Smooth muscle cell (in vitro differentiated cells): Measurements from ENCODE around the gene ADAMTS12. TPM values are rescaled to one million over a fixed set of nuclear protein-coding genes. Genes with fewer than 3 reads are reported as not detected.

Source experiments
- DNase-seq: peaks from one replicate; lab custom pipeline; 2025; ENCODE audit not compliant: unreplicated experiment; lab: John Stamatoyannopoulos, UW
- H2AFZ ChIP-seq: fragments of 200-600 bp; sonication (generic); 2 replicates; pipeline ENCODE4 v1.6.0; 2016; ENCODE audit warnings: antibody characterized with exemption, low read depth, mild to moderate bottlenecking
- H3F3A ChIP-seq: fragments of 200-600 bp; sonication (generic); 2 replicates; pipeline ENCODE4 v1.6.0; 2017; ENCODE audit warnings: antibody characterized with exemption, low read depth
- H3K27ac ChIP-seq: fragments of 200-600 bp; sonication (generic); 2 replicates; pipeline ENCODE4 v1.5.1; 2016; ENCODE audit warnings: low read depth, mild to moderate bottlenecking
- H3K27me3 ChIP-seq: fragments of 200-600 bp; sonication (generic); 2 replicates; pipeline ENCODE4 v1.6.1; 2016; ENCODE audit warnings: low read depth, mild to moderate bottlenecking
- H3K36me3 ChIP-seq: fragments of 200-600 bp; sonication (generic); 2 replicates; pipeline ENCODE4 v1.5.1; 2016; ENCODE audit warnings: low read depth
- H3K4me1 ChIP-seq: fragments of 200-600 bp; sonication (generic); 2 replicates; pipeline ENCODE4 v1.5.1; 2016; ENCODE audit warnings: low read depth
- H3K4me2 ChIP-seq: fragments of 200-600 bp; sonication (generic); 2 replicates; pipeline ENCODE4 v1.6.0; 2016; ENCODE audit warnings: mild to moderate bottlenecking
- H3K4me3 ChIP-seq: fragments of 200-600 bp; sonication (generic); 2 replicates; pipeline ENCODE4 v1.5.1; 2016; ENCODE audit warnings: mild to moderate bottlenecking
- H3K79me2 ChIP-seq: fragments of 200-600 bp; sonication (generic); 2 replicates; pipeline ENCODE4 v1.6.0; 2016; ENCODE audit warnings: low read depth, mild to moderate bottlenecking
- H3K9ac ChIP-seq: fragments of 200-600 bp; sonication (generic); 2 replicates; pipeline ENCODE4 v1.6.0; 2016; ENCODE audit warnings: low read depth
- H3K9me3 ChIP-seq: fragments of 200-600 bp; sonication (generic); replicated peaks from 2 replicates; pipeline ENCODE4 v1.5.1; 2016; ENCODE audit warnings: low read depth
- H4K20me1 ChIP-seq: fragments of 200-600 bp; sonication (generic); 2 replicates; pipeline ENCODE4 v1.6.0; 2016; ENCODE audit warnings: low read depth
- WGBS: methylation state at CpG from one replicate; pipeline ENCODE4 v1.1.7; 2016; ENCODE audit warnings: low lambda C conversion rate; 5-methylcytosine and 5-hydroxymethylcytosine counted together
- polyA plus RNA-seq: library from polyadenylated mRNA; unstranded; fragments of >200 nt; fragmentation: Nextera tagmentation; extraction: Ambion mirVana; gene quantifications from 2 replicates; pipeline ENCODE4 v1.2.1, GENCODE V29; 2016
- total RNA-seq: library from RNA; depleted of rRNA; stranded (reverse); fragments of >200 nt; gene quantifications from 2 replicates; pipeline ENCODE4 v1.2.3, GENCODE V29; 2014
- TF ChIP-seq, protein P1 (sequence below): fragments of 200-600 bp; sonication (generic); IDR thresholded peaks from 2 replicates; pipeline ENCODE4 v1.5.1; 2017; ENCODE audit warnings: borderline replicate concordance, mild to moderate bottlenecking, antibody characterized with exemption; ENCODE audit not compliant: insufficient read depth, poor library complexity, severe bottlenecking

ADAMTS12 gene
- total and polyA plus RNA-seq, 2 experiments from 2014 or later: 34.3 to 84.9 TPM

DNA sequence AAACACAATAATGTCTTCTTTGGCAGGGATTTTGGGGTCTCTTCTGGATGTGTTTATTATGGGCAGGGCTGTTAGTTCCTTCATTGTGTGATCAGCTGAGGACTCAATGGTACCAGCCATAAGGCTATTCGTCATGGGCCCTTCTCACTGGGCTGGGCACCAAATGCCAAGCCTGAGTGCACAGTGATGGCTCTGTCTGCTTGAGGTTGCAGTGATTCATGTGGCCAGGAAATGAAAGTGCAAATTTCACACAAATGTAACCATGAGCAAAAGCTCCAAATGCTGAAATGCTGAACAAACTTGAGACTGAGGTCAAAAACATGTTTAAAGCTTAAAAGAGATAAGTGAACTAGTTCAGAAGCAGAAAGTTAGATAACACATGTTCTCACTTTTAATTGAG lies 260.0 kb downstream of the ADAMTS12 start:
- H4K20me1 ChIP-seq: no peaks in the 10 kb centered on the region
- H3K27me3 ChIP-seq: no peaks in the 10 kb centered on the region
- no peak overlapping the region for H3K9ac ChIP-seq
- TF ChIP-seq, protein P1, sequence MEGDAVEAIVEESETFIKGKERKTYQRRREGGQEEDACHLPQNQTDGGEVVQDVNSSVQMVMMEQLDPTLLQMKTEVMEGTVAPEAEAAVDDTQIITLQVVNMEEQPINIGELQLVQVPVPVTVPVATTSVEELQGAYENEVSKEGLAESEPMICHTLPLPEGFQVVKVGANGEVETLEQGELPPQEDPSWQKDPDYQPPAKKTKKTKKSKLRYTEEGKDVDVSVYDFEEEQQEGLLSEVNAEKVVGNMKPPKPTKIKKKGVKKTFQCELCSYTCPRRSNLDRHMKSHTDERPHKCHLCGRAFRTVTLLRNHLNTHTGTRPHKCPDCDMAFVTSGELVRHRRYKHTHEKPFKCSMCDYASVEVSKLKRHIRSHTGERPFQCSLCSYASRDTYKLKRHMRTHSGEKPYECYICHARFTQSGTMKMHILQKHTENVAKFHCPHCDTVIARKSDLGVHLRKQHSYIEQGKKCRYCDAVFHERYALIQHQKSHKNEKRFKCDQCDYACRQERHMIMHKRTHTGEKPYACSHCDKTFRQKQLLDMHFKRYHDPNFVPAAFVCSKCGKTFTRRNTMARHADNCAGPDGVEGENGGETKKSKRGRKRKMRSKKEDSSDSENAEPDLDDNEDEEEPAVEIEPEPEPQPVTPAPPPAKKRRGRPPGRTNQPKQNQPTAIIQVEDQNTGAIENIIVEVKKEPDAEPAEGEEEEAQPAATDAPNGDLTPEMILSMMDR: no peak
- 90% methylated on average over 1 of the region's 1 CpG for WGBS
- no peak overlapping the region for H3K27ac ChIP-seq
- no peaks in the 10 kb centered on the region for H3F3A ChIP-seq
- no peak overlapping the region for H3K4me3 ChIP-seq
- no peak for DNase-seq
- peaks cover 6% of the 10 kb centered on the region for H3K36me3 ChIP-seq
- H3K79me2 ChIP-seq: no peaks in the 10 kb centered on the region
- no peak overlapping the region for H3K4me2 ChIP-seq
- H3K4me1 ChIP-seq: no peaks in the 10 kb centered on the region
- H3K9me3 ChIP-seq: no peaks in the 10 kb centered on the region
- no peak overlapping the region for H2AFZ ChIP-seq

DNA sequence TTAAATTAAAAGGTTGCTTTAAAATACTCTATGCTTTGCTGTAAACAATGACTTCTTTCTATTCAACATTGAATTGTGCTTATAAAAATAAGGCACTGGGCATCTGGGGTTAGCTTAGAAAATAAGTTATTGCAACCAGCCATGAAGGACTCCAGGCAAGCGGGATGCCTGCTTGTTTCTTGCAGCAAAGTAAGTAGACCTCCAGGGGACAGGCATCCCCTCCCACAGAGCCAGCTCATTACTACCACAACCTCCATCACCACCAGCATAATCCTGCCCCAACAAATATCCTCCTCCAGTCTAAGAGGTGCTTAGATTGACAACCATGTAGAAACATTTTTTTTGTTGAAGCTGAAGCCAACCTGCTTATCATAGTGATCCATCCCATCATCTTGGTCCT lies 260.7 kb downstream of the ADAMTS12 start:
- TF ChIP-seq, protein P1: no peak
- Histone ChIP-seq H3K27ac (no peak overlapping the region), H3K4me1 (no peaks in the 10 kb centered on the region), H3K4me3 (no peak overlapping the region), H3K79me2 (no peaks in the 10 kb centered on the region), H3K4me2 (no peak overlapping the region), H2AFZ (no peak overlapping the region), H4K20me1 (no peaks in the 10 kb centered on the region), H3K9ac (no peak overlapping the region), H3F3A (no peaks in the 10 kb centered on the region), H3K36me3 (peaks cover 6% of the 10 kb centered on the region), H3K27me3 (no peaks in the 10 kb centered on the region), H3K9me3 (no peaks in the 10 kb centered on the region)
- WGBS: 90% methylated on average over 1 of the region's 1 CpG
- no peak for DNase-seq

DNA sequence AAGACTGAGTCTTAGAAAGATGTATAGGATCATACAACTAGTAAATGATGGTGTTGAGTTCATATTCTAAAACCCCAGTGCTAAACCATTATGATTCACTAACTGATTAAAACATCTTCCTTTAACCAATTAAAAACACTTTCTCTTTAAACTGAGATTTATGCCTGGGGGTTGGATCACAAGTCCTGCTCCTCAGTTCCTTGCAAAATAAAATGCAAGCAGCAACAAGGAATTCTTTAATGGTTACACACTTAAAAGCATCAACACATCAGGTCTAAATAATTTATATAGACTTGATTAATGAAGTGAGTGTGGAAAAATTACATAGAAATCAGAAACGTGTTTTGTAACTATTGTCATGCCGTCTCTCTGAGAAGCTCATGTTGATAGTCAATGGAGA lies 261.8 kb downstream of the ADAMTS12 start:
- 96% methylated on average over 2 of the region's 2 CpGs for WGBS
- TF ChIP-seq, protein P1: no peak
- no peak overlapping the region for H2AFZ ChIP-seq
- H3K27me3 ChIP-seq: no peaks in the 10 kb centered on the region
- H3K9me3 ChIP-seq: no peaks in the 10 kb centered on the region
- H3K9ac ChIP-seq: no peak overlapping the region
- H3K4me2 ChIP-seq: no peak overlapping the region
- H3K4me1 ChIP-seq: no peaks in the 10 kb centered on the region
- no peak overlapping the region for H3K4me3 ChIP-seq
- H3K27ac ChIP-seq: no peak overlapping the region
- no peaks in the 10 kb centered on the region for H3K79me2 ChIP-seq
- peaks cover 6% of the 10 kb centered on the region for H3K36me3 ChIP-seq
- no peak for DNase-seq
- no peaks in the 10 kb centered on the region for H3F3A ChIP-seq
- no peaks in the 10 kb centered on the region for H4K20me1 ChIP-seq

DNA sequence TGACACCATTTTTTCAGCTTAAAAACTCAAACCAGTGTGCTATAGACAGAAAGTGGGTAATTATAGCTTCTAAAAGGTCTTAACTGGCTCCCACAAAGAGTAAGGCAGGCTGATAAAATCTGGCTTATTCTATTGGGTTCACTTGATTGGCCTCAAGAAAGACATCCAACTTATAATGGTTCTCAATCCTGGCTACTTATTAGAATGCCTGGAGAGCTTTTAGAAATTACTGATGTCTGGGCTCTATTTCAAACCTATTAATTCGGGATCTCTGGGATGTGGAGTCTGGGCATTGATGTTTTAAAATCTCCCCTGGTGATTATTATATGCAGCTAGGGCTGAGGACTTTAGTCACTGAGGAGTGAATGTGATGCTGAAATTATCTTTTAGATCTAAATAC lies 263.0 kb downstream of the ADAMTS12 start:
- H3K4me2 ChIP-seq: no peak overlapping the region
- H3K9me3 ChIP-seq: no peaks in the 10 kb centered on the region
- H3K27me3 ChIP-seq: no peaks in the 10 kb centered on the region
- no peaks in the 10 kb centered on the region for H3K4me1 ChIP-seq
- DNase-seq: no peak
- H3K79me2 ChIP-seq: no peaks in the 10 kb centered on the region
- no peak overlapping the region for H3K9ac ChIP-seq
- H4K20me1 ChIP-seq: no peaks in the 10 kb centered on the region
- H3K4me3 ChIP-seq: no peak overlapping the region
- WGBS: 78% methylated on average over 1 of the region's 1 CpG
- H3K36me3 ChIP-seq: peaks cover 6% of the 10 kb centered on the region
- H3F3A ChIP-seq: no peaks in the 10 kb centered on the region
- H2AFZ ChIP-seq: no peak overlapping the region
- TF ChIP-seq, protein P1: no peak
- no peak overlapping the region for H3K27ac ChIP-seq
